Endothelial cell of umbilical vein (primary cell): ENCODE results near the gene MKKS. TPM values are rescaled to one million over a fixed set of nuclear protein-coding genes. Genes with fewer than 3 reads are reported as not detected.

ENCODE experiments used
- BruUV-seq: library from RNA; stranded (reverse); fragments of 400-500 nt; replicated peaks from 2 replicates; lab custom pipeline; 2021; lab: Mats Ljungman, UMichigan
- CTCF ChIA-PET: fragments of 300-600, 350-600 bp; sonication (Branson Sonifier 250); formaldehyde crosslinking; loops from one replicate; lab custom pipeline; 2021; ENCODE audit warnings: antibody characterized with exemption, inconsistent platforms; lab: Charles Lee
- POLR2A ChIA-PET: fragments of 300-600, 350-600 bp; sonication (Branson Sonifier 250); formaldehyde crosslinking; loops from one replicate; lab custom pipeline; 2021; ENCODE audit warnings: antibody characterized with exemption, inconsistent platforms; lab: Charles Lee
- DNase-seq: peaks from one replicate; pipeline ENCODE4 v3.0.0-alpha.2; 2011; ENCODE audit warnings: low read depth, low spot score
- FAIRE-seq: peaks from 2 replicates; lab custom pipeline; 2011; peaks lifted over from hg19 to GRCh38; lab: Jason Lieb, UNC
- H2AFZ ChIP-seq: 2 replicates; pipeline ENCODE4 v1.6.0; 2012; ENCODE audit warnings: low read depth, low read length, control low read depth, inconsistent platforms
- H3K27ac ChIP-seq: 2 replicates; pipeline ENCODE4 v1.5.1; 2011; ENCODE audit warnings: low read depth, mild to moderate bottlenecking, control low read depth, low read length, moderate library complexity; ENCODE audit not compliant: insufficient read depth
- H3K27me3 ChIP-seq, 2 experiments: 2 replicates each; pipeline versions ENCODE4 v1.6.0 to v1.6.1; 2011; ENCODE audit warnings: low read length in 2 of 2, mixed read lengths in 1 of 2; ENCODE audit not compliant: control insufficient read depth in 2 of 2, insufficient read depth in 2 of 2
- H3K36me3 ChIP-seq, 2 experiments: 2 replicates in 1 of 2; 3 replicates in 1 of 2; pipeline ENCODE4 v1.5.1; 2011; ENCODE audit warnings: low read length in 2 of 2, mild to moderate bottlenecking in 1 of 2, moderate library complexity in 1 of 2; ENCODE audit not compliant: control insufficient read depth in 2 of 2, insufficient read depth in 2 of 2; ENCODE audit errors: extremely low read depth in 1 of 2
- H3K4me1 ChIP-seq: 3 replicates; pipeline ENCODE4 v1.5.1; 2011; ENCODE audit warnings: mild to moderate bottlenecking, low read length; ENCODE audit not compliant: control insufficient read depth, insufficient read depth; ENCODE audit errors: extremely low read depth
- H3K4me2 ChIP-seq: 2 replicates; pipeline ENCODE4 v1.6.1; 2011; ENCODE audit warnings: low read length, control low read depth, mixed read lengths; ENCODE audit not compliant: insufficient read depth
- H3K4me3 ChIP-seq, 3 experiments: fragments of 200-600 bp in 1 of 3; sonication (generic), shearing (Covaris generic) in 1 of 3; replicated peaks in 1 of 3; 2 replicates each; pipeline ENCODE4 v1.5.1; 2011 to 2016; ENCODE audit warnings: control low read depth in 3 of 3, low read length in 3 of 3, mild to moderate bottlenecking in 2 of 3, inconsistent platforms in 1 of 3, low read depth in 1 of 3, moderate library complexity in 1 of 3; ENCODE audit not compliant: insufficient read depth in 1 of 3
- H3K79me2 ChIP-seq: 2 replicates; pipeline ENCODE4 v1.6.0; 2012; ENCODE audit warnings: low read length, inconsistent platforms; ENCODE audit not compliant: control insufficient read depth, insufficient read depth
- H3K9ac ChIP-seq: replicated peaks from 2 replicates; pipeline ENCODE3; 2011; ENCODE audit warnings: low read length, control low read depth; ENCODE audit not compliant: insufficient read depth; ENCODE audit errors: extremely low read depth
- H3K9me1 ChIP-seq: replicated peaks from 3 replicates; pipeline ENCODE4 v1.6.0; 2011; ENCODE audit warnings: mild to moderate bottlenecking, low read length; ENCODE audit not compliant: control insufficient read depth, insufficient read depth; ENCODE audit errors: extremely low read depth
- H3K9me3 ChIP-seq: replicated peaks from 2 replicates; pipeline ENCODE4 v1.5.1; 2012; ENCODE audit warnings: low read length, inconsistent platforms; ENCODE audit not compliant: control insufficient read depth, insufficient read depth
- H4K20me1 ChIP-seq: replicated peaks from 2 replicates; pipeline ENCODE3; 2011; ENCODE audit warnings: mild to moderate bottlenecking, low read length; ENCODE audit not compliant: control insufficient read depth, insufficient read depth; ENCODE audit errors: extremely low read depth
- EZH2 ChIP-seq: IDR thresholded peaks from 2 replicates; pipeline ENCODE4 v1.6.1; 2012; ENCODE audit warnings: borderline replicate concordance, low read depth, mild to moderate bottlenecking, moderate library complexity, low read length, inconsistent platforms; ENCODE audit not compliant: severe bottlenecking
- FOS ChIP-seq: IDR thresholded peaks from 2 replicates; pipeline ENCODE4 v1.6.1; 2011; ENCODE audit warnings: mild to moderate bottlenecking, low read length, moderate library complexity, borderline replicate concordance; ENCODE audit not compliant: insufficient read depth
- GATA2 ChIP-seq: IDR thresholded peaks from 2 replicates; pipeline ENCODE4 v1.7.0; 2011; ENCODE audit warnings: low read depth, mild to moderate bottlenecking, moderate library complexity, mixed read lengths, low read length; ENCODE audit not compliant: insufficient read length, insufficient read depth
- JUN ChIP-seq: IDR thresholded peaks from 2 replicates; pipeline ENCODE4 v1.6.1; 2011; ENCODE audit warnings: borderline replicate concordance, low read depth; ENCODE audit not compliant: insufficient read length, insufficient read depth
- MAX ChIP-seq: IDR thresholded peaks from 2 replicates; pipeline ENCODE4 v1.6.1; 2011; ENCODE audit not compliant: insufficient read depth, insufficient read length
- MYC ChIP-seq: IDR thresholded peaks from one replicate; pipeline ENCODE4 v1.6.1; 2011; ENCODE audit warnings: mild to moderate bottlenecking, low read depth, low read length
- POLR2A ChIP-seq: IDR thresholded peaks from 2 replicates; pipeline ENCODE4 v1.6.1; 2012; ENCODE audit warnings: low read depth, mild to moderate bottlenecking, control low read depth, low read length
- POLR2AphosphoS5 ChIP-seq: IDR thresholded peaks from 2 replicates; pipeline ENCODE4 v1.6.1; 2012; ENCODE audit warnings: low read depth, mild to moderate bottlenecking, control low read depth, low read length, moderate library complexity; ENCODE audit not compliant: insufficient read depth
- dilution Hi-C: fragments of 300-500 bp; cut with MboI; formaldehyde crosslinking; loops from one replicate; pipeline ENCODE4 v1.15.0; 2019; ENCODE audit warnings: low sequenced_read_pairs; ENCODE audit not compliant: extremely low pct_ligation_motif_present
- intact Hi-C: fragments of 100-400 bp; cut with micrococcal nuclease; formaldehyde crosslinking; loops from one replicate; pipeline ENCODE4 v1.10.0; 2022
- polyA plus RNA-seq, 4 experiments: library from polyadenylated mRNA; depleted of rRNA in 3 of 4; stranded (reverse) in 3 of 4; unstranded in 1 of 4; fragments of >200 nt; gene quantifications; 2 replicates each; pipeline versions ENCODE4 v1.2.1 to v1.2.3, GENCODE V29; 2011 to 2012; ENCODE audit warnings: missing spikeins in 1 of 4
- total RNA-seq: library from RNA; stranded (reverse); gene quantifications from 2 replicates; pipeline ENCODE4 v1.2.3, GENCODE V29; 2021
- TF ChIP-seq, protein P1 (sequence below), 2 donors: IDR thresholded peaks; 1 replicate in 1 of 2; 2 replicates in 1 of 2; pipeline ENCODE4 v1.5.1; 2011; ENCODE audit warnings: low read length in 2 of 2, mild to moderate bottlenecking in 2 of 2, moderate library complexity in 2 of 2, control low read depth in 1 of 2, inconsistent platforms in 1 of 2, low read depth in 1 of 2; ENCODE audit not compliant: insufficient read depth in 1 of 2; ENCODE audit errors: extremely low read depth in 1 of 2

The MKKS gene
- total and polyA plus RNA-seq, 2 donors (not counting 3 experiments of a cell fraction or from before 2014, with no cell fraction given), result 7.9 to 10.5 TPM

DNA sequence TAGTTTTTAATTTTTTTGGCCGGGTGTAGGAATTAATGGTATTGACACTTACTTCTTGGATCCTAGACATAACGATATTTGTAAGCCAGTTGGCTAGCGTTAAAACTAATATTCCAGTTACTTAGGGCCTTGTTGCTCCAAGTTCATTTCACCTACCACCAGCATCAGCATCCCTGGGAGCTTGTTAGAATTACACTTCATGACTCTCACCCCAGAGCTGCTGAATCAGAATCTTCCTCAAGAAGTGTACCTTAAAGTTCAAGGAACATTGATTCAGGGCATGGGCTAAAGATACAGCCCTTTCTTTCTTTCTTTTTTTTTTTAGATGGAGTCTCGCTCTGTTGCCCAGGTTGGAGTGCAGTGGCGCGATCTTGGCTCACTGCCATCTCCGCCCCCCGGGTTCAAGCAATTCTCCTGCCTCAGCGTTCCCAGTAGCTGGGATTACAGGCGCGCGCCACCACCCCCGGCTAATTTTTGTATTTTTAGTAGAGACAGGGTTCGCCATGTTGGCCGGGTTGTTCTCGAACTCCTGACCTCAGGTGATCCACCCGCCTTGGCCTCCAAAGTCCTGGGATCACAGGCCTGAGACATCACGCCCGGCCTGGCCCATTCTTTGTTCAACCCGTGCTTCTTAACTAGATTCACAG lies 2.2 kb upstream of the MKKS start:
- Histone ChIP-seq H3K9me3 (no peaks in the 10 kb centered on the region), H3K79me2 (peaks cover 25% of the 10 kb centered on the region), H2AFZ (no peak overlapping the region), H3K9ac (no peak overlapping the region), H4K20me1 (no peaks in the 10 kb centered on the region), H3K4me2 (peak overlapping the region; percentile 91), H3K27ac (no peak overlapping the region), H3K36me3 (no peaks in the 10 kb centered on the region), H3K9me1 (no peaks in the 10 kb centered on the region), H3K4me1 (peaks cover 10% of the 10 kb centered on the region), H3K4me3 (no peak overlapping the region), H3K27me3 (no peaks in the 10 kb centered on the region)
- no peak for FAIRE-seq
- dilution Hi-C loops (no loop called here), intact Hi-C loops (loop anchor here (10.0 kb wide), 2 partner anchors 1019 to 1109 kb away; no protein-coding TSS in a partner anchor)
- DNase-seq, result no peak
- ChIA-PET CTCF (no interaction called here), POLR2A (no interaction called here)
- TF ChIP-seq FOS, result no peak
- no peak for TF ChIP-seq POLR2AphosphoS5
- TF ChIP-seq POLR2A, result no peak
- no peak for TF ChIP-seq EZH2
- TF ChIP-seq MYC, result no peak
- TF ChIP-seq, protein P1, sequence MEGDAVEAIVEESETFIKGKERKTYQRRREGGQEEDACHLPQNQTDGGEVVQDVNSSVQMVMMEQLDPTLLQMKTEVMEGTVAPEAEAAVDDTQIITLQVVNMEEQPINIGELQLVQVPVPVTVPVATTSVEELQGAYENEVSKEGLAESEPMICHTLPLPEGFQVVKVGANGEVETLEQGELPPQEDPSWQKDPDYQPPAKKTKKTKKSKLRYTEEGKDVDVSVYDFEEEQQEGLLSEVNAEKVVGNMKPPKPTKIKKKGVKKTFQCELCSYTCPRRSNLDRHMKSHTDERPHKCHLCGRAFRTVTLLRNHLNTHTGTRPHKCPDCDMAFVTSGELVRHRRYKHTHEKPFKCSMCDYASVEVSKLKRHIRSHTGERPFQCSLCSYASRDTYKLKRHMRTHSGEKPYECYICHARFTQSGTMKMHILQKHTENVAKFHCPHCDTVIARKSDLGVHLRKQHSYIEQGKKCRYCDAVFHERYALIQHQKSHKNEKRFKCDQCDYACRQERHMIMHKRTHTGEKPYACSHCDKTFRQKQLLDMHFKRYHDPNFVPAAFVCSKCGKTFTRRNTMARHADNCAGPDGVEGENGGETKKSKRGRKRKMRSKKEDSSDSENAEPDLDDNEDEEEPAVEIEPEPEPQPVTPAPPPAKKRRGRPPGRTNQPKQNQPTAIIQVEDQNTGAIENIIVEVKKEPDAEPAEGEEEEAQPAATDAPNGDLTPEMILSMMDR (IDR thresholded peaks at IDR 0.05; ENCODE audit: extremely low read depth in 1 of 2, insufficient read depth in 1 of 2, low read depth in 1 of 2, low read length in 2 of 2), result no peak
- TF ChIP-seq JUN, result no peak
- TF ChIP-seq GATA2, result no peak
- TF ChIP-seq MAX, result no peak
- BruUV-seq, result no TSS peak
